H9 (cell line): ENCODE results near the gene CDK14. TPM values are rescaled to one million over a fixed set of nuclear protein-coding genes. Genes with fewer than 3 reads are reported as not detected.

Experiments
- DNase-seq: peaks from one replicate; pipeline ENCODE4 v3.0.0-alpha.2; 2017
- H2AFZ ChIP-seq: one replicate; pipeline ENCODE4 v1.6.1; 2013; ENCODE audit warnings: mild to moderate bottlenecking, low read length, control low read depth, moderate library complexity
- H2AK5ac ChIP-seq: 2 replicates; pipeline ENCODE4 v1.6.1; 2013; ENCODE audit warnings: low read length, control low read depth, mixed read lengths; ENCODE audit not compliant: insufficient read length
- H2BK120ac ChIP-seq: one replicate; pipeline ENCODE4 v1.6.1; 2013; ENCODE audit warnings: low read depth, mild to moderate bottlenecking, low read length, control low read depth, inconsistent platforms; ENCODE audit not compliant: poor library complexity, severe bottlenecking
- H2BK12ac ChIP-seq: 2 replicates; pipeline ENCODE4 v1.6.1; 2013; ENCODE audit warnings: low read length, control low read depth, mixed read lengths, low read depth; ENCODE audit not compliant: insufficient read length
- H2BK15ac ChIP-seq: 2 replicates; pipeline ENCODE4 v1.6.1; 2013; ENCODE audit warnings: low read depth, low read length, control low read depth
- H2BK20ac ChIP-seq: one replicate; pipeline ENCODE4 v1.6.1; 2013; ENCODE audit warnings: low read depth, mild to moderate bottlenecking, low read length, control low read depth, inconsistent platforms; ENCODE audit not compliant: poor library complexity, severe bottlenecking
- H2BK5ac ChIP-seq: 2 replicates; pipeline ENCODE4 v1.6.1; 2013; ENCODE audit warnings: low read length, control low read depth, mixed read lengths; ENCODE audit not compliant: insufficient read length
- H3K14ac ChIP-seq: 2 replicates; pipeline ENCODE4 v1.6.1; 2013; ENCODE audit warnings: low read length, control low read depth; ENCODE audit not compliant: insufficient read depth
- H3K18ac ChIP-seq: 2 replicates; pipeline ENCODE4 v1.6.1; 2013; ENCODE audit warnings: low read depth, mild to moderate bottlenecking, mixed read lengths, low read length, control low read depth; ENCODE audit not compliant: insufficient read length
- H3K23ac ChIP-seq: 2 replicates; pipeline ENCODE4 v1.6.1; 2013; ENCODE audit warnings: low read length, control low read depth, mixed read lengths, low read depth; ENCODE audit not compliant: insufficient read length
- H3K23me2 ChIP-seq: 2 replicates; pipeline ENCODE4 v1.6.1; 2013; ENCODE audit warnings: low read depth, mild to moderate bottlenecking, mixed read lengths, low read length, control low read depth; ENCODE audit not compliant: insufficient read length, poor library complexity, severe bottlenecking
- H3K27ac ChIP-seq: 2 replicates; pipeline ENCODE4 v1.5.1; 2013; ENCODE audit warnings: low read length, control low read depth, mixed read lengths, low read depth; ENCODE audit not compliant: insufficient read length
- H3K27me3 ChIP-seq: 2 replicates; pipeline ENCODE4 v1.6.1; 2013; ENCODE audit warnings: low read length, control low read depth, inconsistent platforms; ENCODE audit not compliant: insufficient read depth
- H3K4ac ChIP-seq: 2 replicates; pipeline ENCODE4 v1.6.1; 2013; ENCODE audit warnings: low read depth, mild to moderate bottlenecking, control low read depth, inconsistent platforms, low read length, moderate library complexity
- H3K4me1 ChIP-seq: 2 replicates; pipeline ENCODE4 v1.6.1; 2013; ENCODE audit warnings: low read length, control low read depth, inconsistent platforms; ENCODE audit not compliant: insufficient read depth
- H3K4me2 ChIP-seq: 2 replicates; pipeline ENCODE4 v1.6.1; 2013; ENCODE audit warnings: low read length, control low read depth, mixed read lengths; ENCODE audit not compliant: insufficient read length, insufficient read depth
- H3K56ac ChIP-seq: 2 replicates; pipeline ENCODE4 v1.6.1; 2013; ENCODE audit warnings: low read depth, mild to moderate bottlenecking, mixed read lengths, low read length, control low read depth; ENCODE audit not compliant: insufficient read length
- H3K79me1 ChIP-seq: 2 replicates; pipeline ENCODE4 v1.6.1; 2013; ENCODE audit warnings: low read depth, mild to moderate bottlenecking, moderate library complexity, low read length, control low read depth, inconsistent platforms; ENCODE audit not compliant: insufficient read depth, poor library complexity, severe bottlenecking
- H3K79me2 ChIP-seq: 2 replicates; pipeline ENCODE4 v1.6.1; 2013; ENCODE audit warnings: low read length, control low read depth, inconsistent platforms; ENCODE audit not compliant: insufficient read depth
- H3K9ac ChIP-seq: 2 replicates; pipeline ENCODE4 v1.6.1; 2013; ENCODE audit warnings: low read length, control low read depth, mixed read lengths; ENCODE audit not compliant: insufficient read length; ENCODE audit errors: extremely low read depth
- H3K9me3 ChIP-seq: one replicate; pipeline ENCODE4 v1.6.1; 2013; ENCODE audit warnings: low read depth, low read length, inconsistent platforms; ENCODE audit not compliant: control insufficient read depth
- H3T11ph ChIP-seq: one replicate; pipeline ENCODE4 v1.6.1; 2013; ENCODE audit warnings: mild to moderate bottlenecking, low read length, control low read depth, inconsistent platforms
- H4K20me1 ChIP-seq: one replicate; pipeline ENCODE4 v1.6.1; 2013; ENCODE audit not compliant: control insufficient read depth, insufficient read length, insufficient read depth
- H4K5ac ChIP-seq: 2 replicates; pipeline ENCODE4 v1.6.1; 2013; ENCODE audit warnings: low read depth, mild to moderate bottlenecking, mixed read lengths, low read length, control low read depth; ENCODE audit not compliant: insufficient read length
- H4K8ac ChIP-seq: replicated peaks from 2 replicates; pipeline ENCODE4 v1.6.1; 2013; ENCODE audit warnings: low read length, control low read depth, mixed read lengths, low read depth; ENCODE audit not compliant: insufficient read length
- H4K91ac ChIP-seq: 2 replicates; pipeline ENCODE4 v1.6.1; 2013; ENCODE audit warnings: low read depth, mild to moderate bottlenecking, moderate library complexity, mixed read lengths, low read length, control low read depth; ENCODE audit not compliant: insufficient read length
- H3K27ac Mint-ChIP-seq, 3 experiments: 2 replicates in 2 of 3; 3 replicates in 1 of 3; pipeline ENCODE4 v1.8.0; 2020 to 2021; ENCODE audit warnings: mixed read lengths in 3 of 3, mild to moderate bottlenecking in 1 of 3, moderate library complexity in 1 of 3
- H3K27me3 Mint-ChIP-seq: 2 replicates; pipeline ENCODE4 v1.8.0; 2021; ENCODE audit warnings: low read depth, mild to moderate bottlenecking, moderate library complexity, mixed read lengths
- H3K36me3 Mint-ChIP-seq, 3 experiments: 2 replicates in 2 of 3; 3 replicates in 1 of 3; pipeline ENCODE4 v1.8.0; 2020 to 2021; ENCODE audit warnings: low read depth in 3 of 3, mixed read lengths in 3 of 3; ENCODE audit not compliant: insufficient read depth in 1 of 3
- H3K4me1 Mint-ChIP-seq, 2 experiments: 2 replicates each; pipeline ENCODE4 v1.8.0; 2020; ENCODE audit warnings: mixed read lengths in 2 of 2
- H3K4me3 Mint-ChIP-seq, 2 experiments: 2 replicates in 1 of 2; 3 replicates in 1 of 2; pipeline ENCODE4 v1.8.0; 2020 to 2021; ENCODE audit warnings: mild to moderate bottlenecking in 2 of 2, mixed read lengths in 2 of 2, moderate library complexity in 1 of 2
- H3K9me3 Mint-ChIP-seq, 2 experiments: 2 replicates in 1 of 2; 3 replicates in 1 of 2; pipeline ENCODE4 v1.8.0; 2020; ENCODE audit warnings: mild to moderate bottlenecking in 2 of 2, mixed read lengths in 2 of 2, moderate library complexity in 1 of 2
- WGBS: extraction: QIAGEN DNeasy Blood & Tissue Kit; methylation state at CpG from one replicate; pipeline ENCODE4 v1.1.7; 2013; ENCODE audit warnings: missing lambda C conversion rate, low lambda C conversion rate, mixed read lengths; ENCODE audit not compliant: insufficient read length; ENCODE audit errors: extremely low coverage; 5-methylcytosine and 5-hydroxymethylcytosine counted together
- total RNA-seq: library from RNA; stranded (reverse); gene quantifications from 2 replicates; pipeline ENCODE4 v1.2.1, GENCODE V29; 2021
- TF ChIP-seq, protein P1 (sequence below): fragments of 200-600 bp; sonication (generic); conservative IDR thresholded peaks from 3 replicates; pipeline ENCODE4 v1.8.0; 2021; ENCODE audit warnings: antibody characterized with exemption, mild to moderate bottlenecking

The CDK14 gene
- total RNA-seq, 1 experiment from 2014 or later: 23.9 TPM

DNA sequence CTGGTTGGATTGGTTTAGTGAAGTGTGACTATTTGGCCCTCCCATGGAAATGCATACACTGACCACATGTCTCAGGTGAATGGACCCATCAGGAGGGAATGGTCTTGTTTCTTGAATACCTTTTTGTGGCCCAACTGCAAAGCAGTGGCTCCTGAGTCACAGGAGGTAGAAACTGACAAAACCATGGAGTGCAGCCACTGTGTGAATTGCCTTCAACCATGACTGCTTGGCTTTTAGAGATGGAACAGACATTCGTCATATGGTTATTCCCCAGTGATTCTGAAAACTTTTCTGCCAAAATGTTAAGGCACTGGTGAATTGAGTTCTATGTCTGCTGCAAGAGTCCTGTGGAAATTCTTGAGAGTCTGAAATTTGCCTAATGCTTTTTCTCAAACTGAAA, 64.7 kb downstream of the CDK14 start:
- WGBS: no CpG with 5 or more reads among the region's 1 CpG
- no peak overlapping the region for H2BK20ac ChIP-seq
- H3T11ph ChIP-seq: no peak overlapping the region
- H3K27me3 Mint-ChIP-seq: no peaks in the 10 kb centered on the region
- H3K18ac ChIP-seq: no peak overlapping the region
- peaks cover 35 to 36% of the 10 kb centered on the region in 2 experiments for H3K4me1 Mint-ChIP-seq
- H2AFZ ChIP-seq: no peak overlapping the region
- no peaks in the 10 kb centered on the region for H3K27me3 ChIP-seq
- no peak overlapping the region for H2AK5ac ChIP-seq
- H3K27ac ChIP-seq: no peak overlapping the region
- no peaks in the 10 kb centered on the region for H4K20me1 ChIP-seq
- no peak overlapping the region for H2BK5ac ChIP-seq
- H3K23me2 ChIP-seq: no peaks in the 10 kb centered on the region
- H2BK15ac ChIP-seq: no peak overlapping the region
- no peaks in the 10 kb centered on the region for H3K79me1 ChIP-seq
- no peak overlapping the region for H2BK12ac ChIP-seq
- H3K27ac Mint-ChIP-seq: no peak overlapping the region; a peak in 1 of 7 replicates
- no peak for DNase-seq
- H3K4me2 ChIP-seq: no peak overlapping the region
- H4K8ac ChIP-seq: no peak overlapping the region
- no peak overlapping the region for H4K5ac ChIP-seq
- no peak overlapping the region for H3K23ac ChIP-seq
- TF ChIP-seq, protein P1, sequence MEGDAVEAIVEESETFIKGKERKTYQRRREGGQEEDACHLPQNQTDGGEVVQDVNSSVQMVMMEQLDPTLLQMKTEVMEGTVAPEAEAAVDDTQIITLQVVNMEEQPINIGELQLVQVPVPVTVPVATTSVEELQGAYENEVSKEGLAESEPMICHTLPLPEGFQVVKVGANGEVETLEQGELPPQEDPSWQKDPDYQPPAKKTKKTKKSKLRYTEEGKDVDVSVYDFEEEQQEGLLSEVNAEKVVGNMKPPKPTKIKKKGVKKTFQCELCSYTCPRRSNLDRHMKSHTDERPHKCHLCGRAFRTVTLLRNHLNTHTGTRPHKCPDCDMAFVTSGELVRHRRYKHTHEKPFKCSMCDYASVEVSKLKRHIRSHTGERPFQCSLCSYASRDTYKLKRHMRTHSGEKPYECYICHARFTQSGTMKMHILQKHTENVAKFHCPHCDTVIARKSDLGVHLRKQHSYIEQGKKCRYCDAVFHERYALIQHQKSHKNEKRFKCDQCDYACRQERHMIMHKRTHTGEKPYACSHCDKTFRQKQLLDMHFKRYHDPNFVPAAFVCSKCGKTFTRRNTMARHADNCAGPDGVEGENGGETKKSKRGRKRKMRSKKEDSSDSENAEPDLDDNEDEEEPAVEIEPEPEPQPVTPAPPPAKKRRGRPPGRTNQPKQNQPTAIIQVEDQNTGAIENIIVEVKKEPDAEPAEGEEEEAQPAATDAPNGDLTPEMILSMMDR: no peak
- peaks cover 4% of the 10 kb centered on the region; the same call in 1 of the 2 replicates for H3K79me2 ChIP-seq
- H3K4me1 ChIP-seq: peaks cover 13% of the 10 kb centered on the region; the same call in 1 of the 2 replicates
- no peak overlapping the region for H2BK120ac ChIP-seq
- H3K9me3 ChIP-seq: no peaks in the 10 kb centered on the region
- no peak overlapping the region for H3K4me3 Mint-ChIP-seq
- no peak overlapping the region for H4K91ac ChIP-seq
- H3K9ac ChIP-seq: no peak overlapping the region
- H3K56ac ChIP-seq: no peak overlapping the region
- no peak overlapping the region for H3K4ac ChIP-seq
- H3K14ac ChIP-seq: no peak overlapping the region
- H3K9me3 Mint-ChIP-seq: no peaks in the 10 kb centered on the region; a peak in 1 of 5 replicates
- H3K36me3 Mint-ChIP-seq: no peaks in the 10 kb centered on the region; a peak in 2 of 7 replicates
